GM19468 (cell line): ENCODE results near the gene LSP1.

Experiments
- ATAC-seq: cut with Tn5 transposase; IDR thresholded peaks from one replicate; pipeline ENCODE4 v1.9.1; 2021; ENCODE audit warnings: mild to moderate bottlenecking, moderate library complexity, moderate number of reproducible peaks; ENCODE audit not compliant: unreplicated experiment; ENCODE audit errors: extremely low read depth

LSP1 gene

GRCh38 chr11:1913271-1914060 lies 60.6 kb downstream of the LSP1 start:
- no peak for ATAC-seq

- no peak for ATAC-seq
These were observed 62.9 kb downstream of the LSP1 start for GRCh38 chr11:1915795-1916131.

GRCh38 chr11:1916132-1916985 lies 63.5 kb downstream of the LSP1 start:
- ATAC-seq = no peak

GRCh38 chr11:1916986-1917522 lies 64.2 kb downstream of the LSP1 start:
- ATAC-seq = no peak

- ATAC-seq = no peak
These were observed 64.9 kb downstream of the LSP1 start for GRCh38 chr11:1917523-1918435.

GRCh38 chr11:1918436-1919315 lies 65.8 kb downstream of the LSP1 start:
- no peak for ATAC-seq

GRCh38 chr11:1919391-1920127 lies 66.7 kb downstream of the LSP1 start, which contains the start of gene TNNT3:
TSS of gene TNNT3 (plus strand) at chr11:1919703. CDS start at chr11:1922875, 3,172 bp downstream.
- no peak for ATAC-seq

GRCh38 chr11:1920128-1920908 lies 67.4 kb downstream of the LSP1 start:
- no peak for ATAC-seq

GRCh38 chr11:1920909-1921573 lies 68.2 kb downstream of the LSP1 start:
- no peak for ATAC-seq

- no peak for ATAC-seq
These were observed 68.8 kb downstream of the LSP1 start for GRCh38 chr11:1921574-1922141.

- no peak for ATAC-seq
These were observed 69.7 kb downstream of the LSP1 start for GRCh38 chr11:1922481-1923081.

GRCh38 chr11:1923201-1923956 lies 70.5 kb downstream of the LSP1 start:
- no peak for ATAC-seq

GRCh38 chr11:1924181-1924580 lies 71.3 kb downstream of the LSP1 start:
- ATAC-seq = no peak

- no peak for ATAC-seq
These were observed 71.9 kb downstream of the LSP1 start for GRCh38 chr11:1924646-1925372.
